ENCODE measurements around the gene NAAA.

DNA sequence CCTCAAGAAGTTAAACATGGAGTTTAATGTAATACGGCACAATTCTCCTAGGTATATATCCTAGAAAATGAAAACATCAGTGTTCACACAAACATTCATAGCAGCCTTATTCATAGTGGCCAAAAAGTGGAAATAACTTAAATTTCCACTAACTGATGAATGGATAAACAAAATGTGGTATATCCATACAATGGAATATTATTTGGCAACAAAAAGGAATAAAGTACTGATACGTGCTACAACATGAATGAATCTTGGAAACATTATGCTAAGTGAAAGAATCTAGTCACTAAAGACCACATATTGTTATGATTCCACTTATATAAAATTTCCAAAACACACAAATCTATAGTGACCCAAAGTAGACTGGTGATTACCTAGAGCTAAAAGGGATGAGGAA, 35.4 kb upstream of the NAAA start:
- no peak for TF ChIP-seq EZH2phosphoT487 (IDR thresholded peaks at IDR 0.05; ENCODE audit: borderline replicate concordance, low read depth)
- TF ChIP-seq, protein P1, sequence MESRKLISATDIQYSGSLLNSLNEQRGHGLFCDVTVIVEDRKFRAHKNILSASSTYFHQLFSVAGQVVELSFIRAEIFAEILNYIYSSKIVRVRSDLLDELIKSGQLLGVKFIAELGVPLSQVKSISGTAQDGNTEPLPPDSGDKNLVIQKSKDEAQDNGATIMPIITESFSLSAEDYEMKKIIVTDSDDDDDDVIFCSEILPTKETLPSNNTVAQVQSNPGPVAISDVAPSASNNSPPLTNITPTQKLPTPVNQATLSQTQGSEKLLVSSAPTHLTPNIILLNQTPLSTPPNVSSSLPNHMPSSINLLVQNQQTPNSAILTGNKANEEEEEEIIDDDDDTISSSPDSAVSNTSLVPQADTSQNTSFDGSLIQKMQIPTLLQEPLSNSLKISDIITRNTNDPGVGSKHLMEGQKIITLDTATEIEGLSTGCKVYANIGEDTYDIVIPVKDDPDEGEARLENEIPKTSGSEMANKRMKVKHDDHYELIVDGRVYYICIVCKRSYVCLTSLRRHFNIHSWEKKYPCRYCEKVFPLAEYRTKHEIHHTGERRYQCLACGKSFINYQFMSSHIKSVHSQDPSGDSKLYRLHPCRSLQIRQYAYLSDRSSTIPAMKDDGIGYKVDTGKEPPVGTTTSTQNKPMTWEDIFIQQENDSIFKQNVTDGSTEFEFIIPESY (IDR thresholded peaks at IDR 0.05; ENCODE audit: borderline replicate concordance, low read depth) = no peak
- TF ChIP-seq, protein P2, sequence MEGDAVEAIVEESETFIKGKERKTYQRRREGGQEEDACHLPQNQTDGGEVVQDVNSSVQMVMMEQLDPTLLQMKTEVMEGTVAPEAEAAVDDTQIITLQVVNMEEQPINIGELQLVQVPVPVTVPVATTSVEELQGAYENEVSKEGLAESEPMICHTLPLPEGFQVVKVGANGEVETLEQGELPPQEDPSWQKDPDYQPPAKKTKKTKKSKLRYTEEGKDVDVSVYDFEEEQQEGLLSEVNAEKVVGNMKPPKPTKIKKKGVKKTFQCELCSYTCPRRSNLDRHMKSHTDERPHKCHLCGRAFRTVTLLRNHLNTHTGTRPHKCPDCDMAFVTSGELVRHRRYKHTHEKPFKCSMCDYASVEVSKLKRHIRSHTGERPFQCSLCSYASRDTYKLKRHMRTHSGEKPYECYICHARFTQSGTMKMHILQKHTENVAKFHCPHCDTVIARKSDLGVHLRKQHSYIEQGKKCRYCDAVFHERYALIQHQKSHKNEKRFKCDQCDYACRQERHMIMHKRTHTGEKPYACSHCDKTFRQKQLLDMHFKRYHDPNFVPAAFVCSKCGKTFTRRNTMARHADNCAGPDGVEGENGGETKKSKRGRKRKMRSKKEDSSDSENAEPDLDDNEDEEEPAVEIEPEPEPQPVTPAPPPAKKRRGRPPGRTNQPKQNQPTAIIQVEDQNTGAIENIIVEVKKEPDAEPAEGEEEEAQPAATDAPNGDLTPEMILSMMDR (IDR thresholded peaks at IDR 0.05) = no peak
- TF ChIP-seq NFIC (IDR thresholded peaks at IDR 0.05; ENCODE audit: borderline replicate concordance) = no peak

Measured in SK-N-SH (cell line).